Mesothelial cell of epicardium (in vitro differentiated cells): ENCODE data around the gene SERPINA10. TPM values are rescaled to one million over a fixed set of nuclear protein-coding genes. Genes with fewer than 3 reads are reported as not detected.

Experiments
- DNase-seq, 2 experiments: peaks; one replicate each; pipeline ENCODE4 v3.0.0; 2021; ENCODE audit warnings: low spot score in 2 of 2; ENCODE audit not compliant: unreplicated experiment in 2 of 2
- H3K27ac Mint-ChIP-seq: 2 replicates; pipeline ENCODE4 v1.8.0; 2021; ENCODE audit warnings: mixed read lengths
- H3K27me3 Mint-ChIP-seq: 2 replicates; pipeline ENCODE4 v1.8.0; 2021; ENCODE audit warnings: low read depth, mixed read lengths
- H3K36me3 Mint-ChIP-seq: 2 replicates; pipeline ENCODE4 v1.8.0; 2021; ENCODE audit warnings: mixed read lengths
- H3K4me1 Mint-ChIP-seq: 2 replicates; pipeline ENCODE4 v1.8.0; 2021; ENCODE audit warnings: mixed read lengths
- H3K4me3 Mint-ChIP-seq: 2 replicates; pipeline ENCODE4 v1.8.0; 2021; ENCODE audit warnings: mild to moderate bottlenecking, moderate library complexity, mixed read lengths
- H3K9me3 Mint-ChIP-seq: 2 replicates; pipeline ENCODE4 v1.8.0; 2021; ENCODE audit warnings: mixed read lengths
- CTCF ChIP-seq: fragments of 200-600 bp; sonication (generic); IDR thresholded peaks from one replicate; pipeline ENCODE4 v1.5.0; 2021; ENCODE audit warnings: antibody characterized with exemption; ENCODE audit not compliant: unreplicated experiment
- total RNA-seq: library from RNA; stranded (reverse); gene quantifications from 3 replicates; pipeline ENCODE4 v1.2.1, GENCODE V29; 2021

SERPINA10 gene
- total RNA-seq, 1 donor from 2014 or later: not detected

GRCh38 chr14:94312481-94313246, 19.6 kb upstream of the SERPINA10 start:
- H3K27ac Mint-ChIP-seq: no peak overlapping the region
- H3K9me3 Mint-ChIP-seq: peaks cover 31% of the 10 kb centered on the region
- H3K36me3 Mint-ChIP-seq: no peaks in the 10 kb centered on the region
- no peak overlapping the region for H3K4me3 Mint-ChIP-seq
- DNase-seq: no peak
- no peak for TF ChIP-seq CTCF
- H3K27me3 Mint-ChIP-seq: peaks cover 9% of the 10 kb centered on the region
- no peaks in the 10 kb centered on the region for H3K4me1 Mint-ChIP-seq

GRCh38 chr14:94310248-94310647, 17.2 kb upstream of the SERPINA10 start:
- Mint-ChIP-seq H3K4me3 (no peak overlapping the region), H3K27ac (no peak overlapping the region), H3K36me3 (no peaks in the 10 kb centered on the region), H3K27me3 (peaks cover 9% of the 10 kb centered on the region), H3K4me1 (no peaks in the 10 kb centered on the region), H3K9me3 (peaks cover 29% of the 10 kb centered on the region)
- TF ChIP-seq CTCF: no peak
- DNase-seq: no peak

GRCh38 chr14:94309721-94310120, 16.7 kb upstream of the SERPINA10 start:
- TF ChIP-seq CTCF: no peak
- Mint-ChIP-seq H3K27ac (no peak overlapping the region), H3K4me3 (no peak overlapping the region), H3K27me3 (peaks cover 9% of the 10 kb centered on the region), H3K9me3 (peaks cover 23% of the 10 kb centered on the region), H3K4me1 (no peaks in the 10 kb centered on the region), H3K36me3 (no peaks in the 10 kb centered on the region)
- DNase-seq: no peak

- no peak for DNase-seq
- H3K9me3 Mint-ChIP-seq: peaks cover 23% of the 10 kb centered on the region
Measured at GRCh38 chr14:94307410-94307992, 14.4 kb upstream of the SERPINA10 start.

More at GRCh38 chr14:94307410-94307992, 14.4 kb upstream of the SERPINA10 start:
- Mint-ChIP-seq H3K36me3 (no peaks in the 10 kb centered on the region), H3K27ac (no peak overlapping the region), H3K4me3 (no peak overlapping the region), H3K27me3 (peaks cover 9% of the 10 kb centered on the region), H3K4me1 (no peaks in the 10 kb centered on the region)
- peak; percentile 39 for TF ChIP-seq CTCF
